Frontal cortex (tissue), 4 donors: ENCODE measurements around the gene DNM3. TPM values are rescaled to one million over a fixed set of nuclear protein-coding genes. Genes with fewer than 3 reads are reported as not detected.
"Not testable (repeated sequence)": the region's sequence is repeated elsewhere in the genome, so short reads cannot be mapped to it uniquely, and the experiment has no call there.

Experiments
- DNase-seq, 2 donors: peaks; one replicate each; pipeline ENCODE4 v3.0.0; 2012; ENCODE audit warnings: low spot score in 2 of 2
- FAIRE-seq: peaks from 2 replicates; lab custom pipeline; 2012; peaks lifted over from hg19 to GRCh38; lab: Jason Lieb, UNC
- total RNA-seq: library from RNA; depleted of rRNA; stranded (reverse); fragments of >200 nt; gene quantifications from one replicate; pipeline ENCODE4 v1.2.3, GENCODE V29; 2014
- donor health status: control.
- donor health status: control.
- donor health status: control.

DNM3 gene
- total RNA-seq, 1 donor from 2014 or later: 76.2 TPM

DNA sequence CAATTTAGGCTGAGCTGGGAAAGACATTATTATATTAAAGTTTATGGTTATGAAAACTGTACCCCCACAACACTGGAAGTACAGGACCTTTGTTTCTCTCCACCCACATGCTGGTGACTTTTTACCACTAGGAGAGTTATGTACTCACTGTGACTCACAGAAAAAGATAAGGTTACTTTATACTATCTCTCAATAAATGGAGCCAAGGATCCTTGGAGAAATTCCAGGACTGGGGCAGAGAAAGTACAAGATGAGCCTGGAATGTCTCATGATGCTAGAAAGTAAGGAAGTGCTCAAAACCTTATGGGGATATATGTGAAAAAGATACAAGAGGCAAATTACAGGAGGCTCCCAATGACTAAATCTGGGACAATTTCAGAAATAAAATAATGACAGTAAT is 515.3 kb downstream of the DNM3 start:
- no peak for DNase-seq
- FAIRE-seq: no peak

DNA sequence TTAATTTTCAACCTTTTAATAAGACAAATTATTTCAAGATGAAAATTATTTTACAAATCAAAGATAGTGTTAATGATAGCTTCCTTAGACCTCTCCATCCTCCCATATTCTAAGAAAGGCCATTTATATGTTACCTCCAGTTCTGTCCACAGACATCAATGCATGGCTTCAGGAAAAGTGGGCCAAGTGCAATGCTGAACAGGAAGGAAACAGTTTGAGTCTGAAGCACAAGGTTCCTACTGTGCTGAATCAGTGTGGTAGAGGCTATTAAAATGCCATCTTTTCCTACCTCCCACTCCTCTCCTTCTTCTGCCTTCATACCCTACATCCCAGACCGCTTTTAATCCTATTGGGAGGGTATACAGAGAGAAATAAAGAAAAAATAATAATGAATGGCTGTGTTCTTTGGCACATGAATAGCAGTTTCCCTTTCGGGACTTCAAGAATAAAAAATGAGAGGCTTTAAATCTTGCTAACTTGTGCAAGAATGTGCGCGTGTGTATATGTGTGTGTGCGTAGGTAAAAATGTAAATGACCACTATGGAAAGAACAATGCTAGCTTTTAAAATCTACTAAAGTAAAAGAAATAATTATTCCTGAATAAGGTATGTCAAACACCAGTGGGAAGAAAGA is 516.6 kb downstream of the DNM3 start:
- no peak for FAIRE-seq
- DNase-seq: no peak

GRCh38 chr1:172359491-172359999 is 518.2 kb downstream of the DNM3 start:
- DNase-seq: no peak
- no peak for FAIRE-seq

DNA sequence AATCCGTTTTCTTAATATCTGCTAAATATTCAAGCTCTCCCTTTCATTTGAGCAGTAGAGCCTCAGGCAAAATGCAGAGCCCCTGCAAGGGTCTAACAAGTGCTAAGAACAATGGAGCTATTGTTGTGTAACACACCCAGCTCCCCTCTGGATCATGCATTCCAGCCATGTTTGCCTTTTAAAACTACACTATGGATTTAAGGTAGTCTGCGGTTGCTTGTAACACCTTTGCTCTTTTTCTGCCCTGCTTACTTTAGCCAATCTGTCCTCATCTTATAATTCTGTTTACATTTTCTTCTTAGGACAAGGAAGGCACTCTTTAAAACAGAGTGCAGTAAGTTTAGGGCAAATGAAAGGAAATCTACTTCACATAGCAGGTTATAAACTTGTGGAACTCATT is 519.2 kb downstream of the DNM3 start:
- no peak for FAIRE-seq

DNA sequence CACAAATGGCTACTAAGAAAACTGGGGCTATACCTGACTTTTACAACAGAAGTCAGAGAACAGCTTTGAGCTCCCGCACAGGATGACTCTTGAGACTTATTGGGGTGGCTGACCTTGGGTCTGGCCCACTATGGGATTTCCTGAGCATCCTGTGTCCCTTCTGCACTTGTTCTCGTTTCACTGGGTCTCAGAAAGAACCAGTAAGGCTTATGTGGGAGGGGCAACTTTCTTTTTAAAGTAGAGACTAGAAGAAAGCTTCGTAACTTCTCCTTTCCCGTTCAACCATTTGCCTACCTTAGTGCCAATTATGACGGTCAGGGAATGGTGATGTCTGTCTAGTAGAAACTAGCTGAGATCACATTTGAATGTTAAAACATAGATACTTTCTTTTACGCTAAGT is 519.7 kb downstream of the DNM3 start:
- no peak for FAIRE-seq
- DNase-seq: no peak

More for the DNA sequence above, 519.2 kb downstream of the DNM3 start:
- no peak for DNase-seq

- DNase-seq: no peak
- no peak for FAIRE-seq
Observed at GRCh38 chr1:172363852-172364251, 522.6 kb downstream of the DNM3 start.

- peak; percentile 31 for FAIRE-seq
- not testable (repeated sequence) for DNase-seq
Observed at GRCh38 chr1:172371646-172372045, 530.3 kb downstream of the DNM3 start.

DNA sequence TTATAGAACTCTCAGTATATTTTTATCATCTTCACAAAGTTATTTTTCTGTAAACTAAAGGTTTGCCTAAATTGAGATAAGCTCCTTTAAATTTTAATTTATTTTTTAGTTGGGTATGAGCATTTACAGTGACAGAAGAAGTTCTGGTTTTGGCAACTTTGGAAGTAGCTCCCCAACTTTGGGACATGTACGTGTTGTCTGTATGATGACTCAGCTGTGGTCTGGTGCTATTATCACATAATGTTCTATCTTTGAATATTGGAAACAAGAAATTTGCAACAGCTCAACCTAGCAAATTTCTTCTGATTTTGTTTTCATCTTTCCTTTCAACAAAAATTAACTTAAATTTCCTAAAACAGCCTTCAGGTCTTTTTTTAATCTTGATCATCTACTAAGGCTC is 532.6 kb downstream of the DNM3 start:
- FAIRE-seq: no peak
- DNase-seq: no peak

DNA sequence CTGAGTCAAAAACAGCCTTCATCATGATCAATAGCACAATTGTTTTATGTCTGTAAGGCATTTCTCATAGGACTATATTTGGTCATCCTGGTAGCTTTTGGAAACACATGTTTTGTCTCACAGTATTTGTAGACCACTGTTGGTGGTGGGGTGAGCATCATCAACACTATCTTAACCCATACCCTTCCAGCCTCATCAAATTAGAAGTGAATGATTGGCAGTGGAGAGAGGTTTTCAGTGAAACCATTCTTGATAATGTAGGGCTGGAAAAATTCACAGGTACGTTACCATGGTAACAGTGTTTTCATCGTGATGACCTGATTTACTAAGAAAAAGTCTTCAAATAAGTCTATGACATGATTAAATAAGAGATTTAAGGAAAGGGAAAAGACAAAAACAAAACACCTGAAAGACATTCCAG is 533.9 kb downstream of the DNM3 start:
- no peak for FAIRE-seq
- DNase-seq: no peak

DNA sequence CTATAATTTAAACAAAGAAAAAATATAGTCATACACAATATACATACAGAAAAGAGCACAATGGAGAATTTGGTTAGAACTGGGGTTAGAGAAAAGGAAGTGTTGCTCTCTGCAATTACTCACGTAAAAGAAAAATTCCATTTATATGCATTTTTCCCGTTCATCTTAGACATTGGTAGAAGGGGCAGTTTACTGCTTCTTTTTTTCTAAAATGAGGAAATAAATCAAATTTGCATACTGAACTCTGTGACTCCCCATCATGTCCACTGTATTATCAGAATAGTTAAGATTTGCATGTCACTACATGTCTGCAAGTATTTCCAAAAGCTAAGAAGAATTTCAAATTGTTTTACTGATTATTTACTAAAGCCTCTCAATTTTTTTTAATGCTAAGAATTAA is 535.1 kb downstream of the DNM3 start:
- no peak for DNase-seq
- FAIRE-seq: no peak

DNA sequence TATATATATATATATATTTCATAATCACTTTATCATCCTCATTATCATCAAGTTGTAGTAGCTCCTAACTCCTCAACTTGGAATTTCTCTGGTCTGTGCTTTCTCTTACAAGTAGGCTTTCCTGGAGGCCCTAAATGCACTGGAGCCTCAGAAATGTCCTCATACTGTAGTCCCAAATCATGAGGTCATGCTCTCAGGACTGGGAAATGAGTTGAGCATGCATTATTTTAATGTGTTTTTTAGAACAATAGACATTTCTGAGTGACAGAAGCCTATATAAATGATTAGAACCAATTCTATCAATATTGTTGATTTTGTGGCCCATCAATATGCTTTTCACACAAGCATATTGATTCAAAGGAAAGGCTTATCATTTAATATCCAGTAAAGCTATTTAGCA is 536.3 kb downstream of the DNM3 start:
- no peak for DNase-seq
- no peak for FAIRE-seq

DNA sequence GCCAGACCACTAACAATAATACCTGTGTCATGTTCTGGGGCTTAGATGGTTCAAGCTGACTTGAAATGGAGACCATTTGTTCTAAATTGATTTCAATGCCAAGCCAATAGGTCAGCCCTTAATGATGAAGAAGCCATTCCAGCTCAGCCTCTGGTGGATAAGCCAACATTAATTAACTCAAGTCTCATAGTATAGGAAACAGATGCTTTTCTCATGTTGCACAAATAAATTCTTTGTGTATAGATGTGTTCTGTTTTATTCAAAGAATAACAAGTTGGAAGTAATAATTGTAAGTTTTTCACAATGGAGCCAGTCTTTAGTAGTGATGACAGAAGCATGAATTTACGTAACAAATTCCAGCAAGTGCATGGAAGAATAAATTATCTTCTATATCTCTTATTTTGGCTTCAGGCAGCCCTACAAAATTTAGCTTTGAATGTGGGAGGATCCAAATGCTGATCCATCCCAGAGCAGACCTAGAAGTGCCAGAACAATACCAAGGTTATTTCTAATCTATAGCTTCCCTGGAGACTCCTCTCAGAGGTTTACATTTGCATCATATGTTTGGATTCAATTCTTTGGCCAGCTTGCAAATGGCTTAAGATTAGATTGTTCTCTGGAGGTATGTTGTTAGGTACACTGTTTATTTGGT is 536.9 kb downstream of the DNM3 start:
- FAIRE-seq (no peak), DNase-seq (no peak)

DNA sequence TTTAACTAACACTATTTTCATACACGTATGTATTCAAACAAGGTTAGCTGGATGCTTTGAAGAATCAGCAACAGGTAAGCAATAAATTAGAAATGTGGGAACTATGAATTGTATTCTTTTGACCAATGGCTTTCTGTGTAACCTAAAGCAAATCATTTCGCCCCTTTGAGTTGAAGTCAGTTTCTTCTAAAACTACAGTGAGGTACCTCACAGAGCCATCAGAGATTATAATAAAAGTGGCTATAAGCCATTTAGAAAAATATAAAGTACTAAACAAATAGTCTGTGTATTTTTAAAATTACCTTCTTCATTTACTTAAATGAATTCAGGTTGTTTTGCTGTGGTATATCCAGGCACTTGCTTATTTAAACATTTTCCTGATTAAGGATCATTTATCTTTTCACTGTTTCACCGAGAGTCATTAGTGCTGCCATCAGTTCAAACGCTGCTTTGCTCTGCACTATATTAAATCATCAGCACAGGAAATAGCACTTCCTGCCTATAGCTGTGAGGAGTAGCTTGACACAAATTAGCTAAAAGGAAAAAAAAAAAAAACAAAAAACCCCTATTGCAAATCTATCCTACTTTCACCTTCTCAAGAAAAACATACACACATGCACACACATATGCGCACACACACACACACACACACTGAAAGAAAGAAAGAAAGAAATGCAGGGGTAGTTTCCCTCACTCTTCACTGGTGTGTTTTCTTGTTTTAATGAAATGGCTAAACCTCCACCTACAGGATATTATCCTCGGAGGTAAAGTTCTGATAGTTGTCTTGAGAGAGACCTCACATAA is 539.3 kb downstream of the DNM3 start:
- DNase-seq (no peak), FAIRE-seq (no peak)

DNA sequence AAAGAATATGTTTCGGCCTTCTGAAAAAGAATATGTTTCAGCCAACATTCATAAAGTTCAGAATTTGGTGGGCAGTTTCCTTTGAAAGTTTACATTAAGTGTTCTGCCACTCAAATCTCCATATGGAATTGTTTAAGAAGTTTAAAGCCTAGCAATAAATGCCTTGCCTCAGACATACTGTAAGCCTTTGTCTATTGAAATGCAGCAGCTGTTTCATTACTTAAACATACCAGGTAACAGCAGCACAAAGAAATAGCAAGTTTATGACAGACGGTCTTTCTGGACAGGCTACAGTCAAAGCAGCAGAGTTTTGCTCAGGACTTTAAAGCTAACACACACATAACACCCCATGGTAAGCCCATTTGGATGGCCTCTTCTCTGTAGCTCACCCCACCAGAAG is 540.6 kb downstream of the DNM3 start:
- DNase-seq (no peak), FAIRE-seq (no peak)

GRCh38 chr1:172382406-172382805 is 541.1 kb downstream of the DNM3 start:
- no peak for FAIRE-seq

GRCh38 chr1:172382990-172383389 is 541.7 kb downstream of the DNM3 start:
- no peak for FAIRE-seq
- DNase-seq: no peak

More at GRCh38 chr1:172382406-172382805, 541.1 kb downstream of the DNM3 start:
- DNase-seq: no peak

DNA sequence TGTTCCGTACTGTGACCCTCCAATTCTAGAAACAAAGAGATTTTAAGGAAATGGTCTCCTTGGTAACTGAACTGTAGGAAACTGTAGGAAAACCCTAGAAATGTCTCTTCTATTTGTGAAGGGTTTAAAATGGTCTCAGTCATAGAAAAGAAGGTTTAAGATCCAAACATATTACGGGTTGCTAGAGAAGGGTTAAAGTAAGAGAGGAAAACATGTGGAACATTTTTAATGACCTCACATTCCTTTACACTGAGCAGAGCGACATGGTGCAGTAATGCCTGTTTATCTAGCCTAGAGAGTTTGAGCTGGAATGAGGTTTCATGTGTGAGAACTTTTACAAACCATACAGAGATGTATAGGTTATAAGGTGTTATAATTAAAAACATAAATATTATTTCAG is 542.2 kb downstream of the DNM3 start:
- DNase-seq (no peak), FAIRE-seq (no peak)

DNA sequence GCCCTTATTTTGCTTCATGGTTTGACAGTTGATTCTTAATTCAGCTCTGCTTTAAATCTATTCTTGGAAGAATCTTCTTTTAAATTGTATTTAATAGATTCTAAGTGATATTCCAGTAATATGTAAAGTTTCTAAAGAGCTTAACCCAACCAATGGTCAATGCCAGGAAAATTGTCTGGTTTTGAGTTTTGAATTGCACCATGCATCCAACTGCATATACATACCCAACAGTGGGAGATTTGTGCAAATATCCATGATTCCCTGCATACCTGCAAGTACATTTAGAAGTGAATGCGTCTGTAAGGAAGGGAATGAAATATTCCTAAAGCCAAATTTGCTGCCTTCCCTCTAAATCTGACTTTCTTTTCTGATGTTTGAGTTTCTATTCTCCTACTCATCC is 543.4 kb downstream of the DNM3 start:
- DNase-seq: no peak
- FAIRE-seq: no peak

- DNase-seq (no peak), FAIRE-seq (no peak)
Observed at GRCh38 chr1:172386046-172386445, 544.7 kb downstream of the DNM3 start.

- no peak for FAIRE-seq
Observed at GRCh38 chr1:172388490-172388889, 547.2 kb downstream of the DNM3 start.

GRCh38 chr1:172390301-172390682 is 549.0 kb downstream of the DNM3 start:
- FAIRE-seq: no peak
- DNase-seq: no peak

More at GRCh38 chr1:172388490-172388889, 547.2 kb downstream of the DNM3 start:
- DNase-seq: no peak
